H1 (cell line): ENCODE measurements around the gene PRXL2B. TPM values are rescaled to one million over a fixed set of nuclear protein-coding genes. Genes with fewer than 3 reads are reported as not detected.

Source experiments
- E2F6 ChIP-seq: IDR thresholded peaks from 2 replicates; pipeline ENCODE4 v1.6.1; 2012; ENCODE audit warnings: inconsistent platforms
- GTF2F1 ChIP-seq: IDR thresholded peaks from 2 replicates; pipeline ENCODE4 v1.6.1; 2012; ENCODE audit warnings: low read depth, low read length, improper control_type of control experiment, borderline replicate concordance
- RAD21 ChIP-seq, 2 experiments: IDR thresholded peaks in 1 of 2; conservative IDR thresholded peaks in 1 of 2; 2 replicates each; pipeline ENCODE4 v1.6.1; 2011; ENCODE audit warnings: low read depth in 2 of 2, low read length in 2 of 2, improper control_type of control experiment in 1 of 2, inconsistent platforms in 1 of 2, mild to moderate bottlenecking in 1 of 2, moderate library complexity in 1 of 2
- SAP30 ChIP-seq: fragments of 300-600 bp; sonication (generic); IDR thresholded peaks from 2 replicates; pipeline ENCODE4 v1.7.1; 2012; ENCODE audit warnings: low read length, moderate library complexity, mild to moderate bottlenecking, inconsistent platforms; ENCODE audit not compliant: insufficient read depth, insufficient replicate concordance
- SIX5 ChIP-seq: IDR thresholded peaks from 2 replicates; pipeline ENCODE4 v1.6.1; 2011; ENCODE audit warnings: mild to moderate bottlenecking, low read depth, low read length
- SUZ12 ChIP-seq: fragments of 200-600 bp; sonication (generic); IDR thresholded peaks from 2 replicates; pipeline ENCODE4 v1.6.1; 2012; ENCODE audit warnings: mild to moderate bottlenecking, inconsistent platforms, low read length, moderate library complexity, mixed read lengths
- TAF7 ChIP-seq: optimal IDR thresholded peaks from 2 replicates; pipeline ENCODE3; 2011; ENCODE audit warnings: low read depth, mild to moderate bottlenecking, inconsistent platforms, low read length, moderate library complexity, borderline replicate concordance
- ZNF274 ChIP-seq: IDR thresholded peaks from 2 replicates; pipeline ENCODE4 v1.7.0; 2012; ENCODE audit warnings: low read length, borderline replicate concordance; ENCODE audit errors: extremely low read depth
- polyA plus RNA-seq, 7 experiments: library from polyadenylated mRNA; depleted of rRNA in 3 of 7; stranded (reverse) in 5 of 7; unstranded in 2 of 7; fragments of >200 nt in 5 of 7; fragments of 200-250 nt in 2 of 7; gene quantifications; 1 replicate in 5 of 7; 2 replicates in 1 of 7; 4 replicates in 1 of 7; pipeline versions ENCODE4 v1.2.1 to v1.2.3, GENCODE V29; 2011 to 2013; ENCODE audit warnings: missing spikeins in 2 of 7, mixed read lengths in 2 of 7
- total RNA-seq: library from RNA; stranded (reverse); fragmentation: NEBNext Ultra II Directional; extraction: Animal tissue kit (Norgen Biotek cat#: 25700); gene quantifications from 2 replicates; pipeline ENCODE4 v1.2.1, GENCODE V29; 2021

Gene PRXL2B
- total and polyA plus RNA-seq, 2 of the 8 experiments (the other 6 are each of a cell fraction or from before 2014, with no cell fraction given), result 35.3 to 46.0 TPM

DNA sequence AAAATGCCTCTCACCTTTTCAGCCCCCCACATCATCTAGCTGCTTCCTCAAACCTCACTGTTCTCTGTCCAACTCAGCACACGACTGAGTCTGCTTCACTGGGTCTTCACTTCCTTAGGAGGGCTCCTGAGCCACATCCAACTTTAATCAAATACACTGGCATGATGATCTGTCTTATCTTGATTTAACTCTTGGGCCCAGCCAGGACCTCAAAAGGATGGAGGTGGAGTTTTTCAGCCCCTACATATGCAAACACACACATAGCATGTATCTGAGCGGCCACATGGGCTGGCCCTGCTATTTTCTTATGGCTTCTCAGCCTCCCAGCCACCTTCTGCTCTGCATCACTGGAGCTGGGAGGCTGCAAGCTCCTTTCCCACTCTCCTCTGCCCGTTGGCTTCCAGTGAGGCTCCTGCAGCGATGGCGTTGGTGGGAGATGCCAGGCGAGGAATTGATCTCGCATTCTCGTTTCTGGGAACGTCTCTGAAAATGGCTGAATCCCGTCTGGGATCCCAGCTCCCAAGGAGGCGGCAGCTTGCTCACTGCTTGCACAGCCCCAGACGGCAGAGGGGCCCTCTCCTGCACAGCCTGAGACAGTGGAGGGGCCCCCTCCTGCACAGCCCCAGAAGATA is 1.8 kb upstream of the PRXL2B start (continued):
- no peak for TF ChIP-seq RAD21 (IDR thresholded peaks at IDR 0.05 in 1 of 2, conservative IDR thresholded peaks at IDR 0.05 in 1 of 2; ENCODE audit: low read depth in 2 of 2, low read length in 2 of 2)
- TF ChIP-seq SIX5, result no peak
- no peak for TF ChIP-seq SUZ12
- TF ChIP-seq SAP30, result no peak
- TF ChIP-seq ZNF274, result no peak
- TF ChIP-seq E2F6, result no peak
- no peak for TF ChIP-seq TAF7
- TF ChIP-seq GTF2F1, result no peak
